GM19324 (cell line): ENCODE results near the gene MIER2.
"Not testable (repeated sequence)": the region's sequence is repeated elsewhere in the genome, so short reads cannot be mapped to it uniquely, and the experiment has no call there.

Experiments
- ATAC-seq: cut with Tn5 transposase; IDR thresholded peaks from one replicate; pipeline ENCODE4 v1.9.1; 2021; ENCODE audit warnings: mild to moderate bottlenecking, moderate library complexity; ENCODE audit not compliant: unreplicated experiment, low FRiP score

MIER2 gene

GRCh38 chr19:256804-257203, 87.8 kb downstream of the MIER2 start:
- not testable (repeated sequence) for ATAC-seq
